ENCODE measurements around the gene PRDM16.

Gene PRDM16

DNA sequence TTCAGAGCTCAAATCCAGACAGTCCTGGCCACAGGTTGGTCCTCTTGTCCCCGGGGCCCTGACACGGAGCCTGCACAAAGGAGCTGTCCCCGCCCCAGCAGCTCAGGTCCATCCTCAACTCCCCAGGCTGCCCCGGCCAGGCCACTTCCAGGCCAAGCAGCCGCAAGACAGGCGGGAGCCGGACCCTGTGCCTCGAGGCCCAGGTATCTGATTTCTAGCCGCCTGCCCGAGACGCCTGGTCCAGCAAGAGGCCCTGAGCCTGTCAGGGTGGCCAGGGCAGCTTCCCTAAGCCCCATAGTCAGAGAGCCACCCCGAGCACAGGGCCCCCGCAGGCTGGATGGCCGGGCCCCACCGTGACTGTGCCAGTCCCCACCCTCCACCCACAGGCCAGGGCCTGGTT is 165.3 kb downstream of the PRDM16 start:
- CTCF ChIA-PET: interaction anchor here (0.6 kb wide), 1 partner anchor 279 kb away, joined by 5 read pairs; no protein-coding TSS in a partner anchor
- no peak for DNase-seq (ENCODE audit: low spot score)
- POLR2A ChIA-PET (ENCODE audit: low non-redundant PET): no interaction called here
- TF ChIP-seq, protein P1, sequence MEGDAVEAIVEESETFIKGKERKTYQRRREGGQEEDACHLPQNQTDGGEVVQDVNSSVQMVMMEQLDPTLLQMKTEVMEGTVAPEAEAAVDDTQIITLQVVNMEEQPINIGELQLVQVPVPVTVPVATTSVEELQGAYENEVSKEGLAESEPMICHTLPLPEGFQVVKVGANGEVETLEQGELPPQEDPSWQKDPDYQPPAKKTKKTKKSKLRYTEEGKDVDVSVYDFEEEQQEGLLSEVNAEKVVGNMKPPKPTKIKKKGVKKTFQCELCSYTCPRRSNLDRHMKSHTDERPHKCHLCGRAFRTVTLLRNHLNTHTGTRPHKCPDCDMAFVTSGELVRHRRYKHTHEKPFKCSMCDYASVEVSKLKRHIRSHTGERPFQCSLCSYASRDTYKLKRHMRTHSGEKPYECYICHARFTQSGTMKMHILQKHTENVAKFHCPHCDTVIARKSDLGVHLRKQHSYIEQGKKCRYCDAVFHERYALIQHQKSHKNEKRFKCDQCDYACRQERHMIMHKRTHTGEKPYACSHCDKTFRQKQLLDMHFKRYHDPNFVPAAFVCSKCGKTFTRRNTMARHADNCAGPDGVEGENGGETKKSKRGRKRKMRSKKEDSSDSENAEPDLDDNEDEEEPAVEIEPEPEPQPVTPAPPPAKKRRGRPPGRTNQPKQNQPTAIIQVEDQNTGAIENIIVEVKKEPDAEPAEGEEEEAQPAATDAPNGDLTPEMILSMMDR (conservative IDR thresholded peaks at IDR 0.05; ENCODE audit: low read depth): no peak
- no peak overlapping the region for H3K27ac ChIP-seq

DNA sequence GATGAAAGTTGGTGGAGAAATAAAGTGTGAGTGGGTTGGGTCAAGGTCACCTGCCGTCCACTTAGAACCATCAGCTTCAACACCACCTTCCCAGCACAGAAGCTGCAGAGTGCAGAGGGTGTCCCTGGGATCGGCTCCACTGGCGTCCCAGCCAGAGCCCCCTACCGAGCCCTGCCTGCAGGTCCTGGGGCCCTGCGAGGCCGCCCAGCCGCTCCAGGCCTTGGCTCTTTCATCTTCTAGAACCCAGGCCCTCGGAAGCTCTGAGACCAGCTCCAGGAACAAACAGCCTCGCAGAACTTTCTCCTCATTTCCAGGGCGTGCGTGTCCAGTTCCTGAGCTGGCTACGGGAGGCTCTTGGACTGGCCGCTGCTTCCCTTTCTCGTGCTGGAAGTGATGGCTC is 166.0 kb downstream of the PRDM16 start:
- DNase-seq (ENCODE audit: low spot score): no peak
- ChIA-PET POLR2A (ENCODE audit: low non-redundant PET) (no interaction called here), CTCF (no interaction called here)
- TF ChIP-seq, protein P1 (conservative IDR thresholded peaks at IDR 0.05; ENCODE audit: low read depth): no peak
- H3K27ac ChIP-seq: no peak overlapping the region

DNA sequence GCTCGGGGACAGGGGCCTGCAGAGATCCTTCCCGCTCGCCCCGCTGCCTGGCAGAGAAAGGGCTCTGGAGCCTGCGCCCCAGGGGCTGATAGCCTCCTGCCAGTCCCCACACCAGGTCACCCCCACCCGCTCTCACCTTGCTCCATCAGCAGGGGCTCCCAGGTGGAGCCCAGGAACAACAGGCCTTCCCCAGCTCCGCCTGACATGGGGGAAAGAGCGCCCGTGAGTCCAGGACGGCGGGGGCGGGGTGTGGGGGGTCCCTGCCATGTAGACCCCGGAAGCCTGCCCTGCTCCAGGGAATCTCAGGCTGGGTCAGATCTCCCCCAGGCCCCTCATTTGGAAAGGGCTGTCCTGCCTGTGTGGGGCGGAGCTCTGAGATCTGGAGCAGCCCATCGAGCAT is 166.5 kb downstream of the PRDM16 start:
- no peak overlapping the region for H3K27ac ChIP-seq
- TF ChIP-seq, protein P1 (conservative IDR thresholded peaks at IDR 0.05; ENCODE audit: low read depth): no peak
- ChIA-PET POLR2A (ENCODE audit: low non-redundant PET) (no interaction called here), CTCF (no interaction called here)
- no peak for DNase-seq (ENCODE audit: low spot score)

DNA sequence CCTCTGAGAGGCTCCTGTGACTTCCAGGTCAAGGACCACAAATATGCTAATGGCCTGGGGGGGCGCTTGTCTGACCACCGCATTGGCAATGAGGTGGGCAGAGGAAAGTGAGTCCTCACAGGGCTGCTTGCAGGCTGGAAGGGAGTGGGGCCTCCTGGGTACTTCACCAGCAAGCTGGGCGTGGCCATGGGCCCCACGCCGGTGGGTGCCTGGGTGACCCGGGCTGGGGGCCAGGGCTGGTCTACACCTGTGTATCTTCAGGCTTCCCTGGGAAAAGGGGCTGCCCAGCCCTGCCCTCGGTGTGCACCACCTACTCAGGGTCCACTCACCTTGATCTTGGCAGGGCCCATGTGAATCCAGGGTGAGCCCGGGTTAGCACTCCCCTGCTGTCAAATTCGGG is 167.4 kb downstream of the PRDM16 start:
- no peak for DNase-seq (ENCODE audit: low spot score)
- TF ChIP-seq, protein P1 (conservative IDR thresholded peaks at IDR 0.05; ENCODE audit: low read depth): no peak
- CTCF ChIA-PET: no interaction called here
- no peak overlapping the region for H3K27ac ChIP-seq
- POLR2A ChIA-PET (ENCODE audit: low non-redundant PET): no interaction called here

DNA sequence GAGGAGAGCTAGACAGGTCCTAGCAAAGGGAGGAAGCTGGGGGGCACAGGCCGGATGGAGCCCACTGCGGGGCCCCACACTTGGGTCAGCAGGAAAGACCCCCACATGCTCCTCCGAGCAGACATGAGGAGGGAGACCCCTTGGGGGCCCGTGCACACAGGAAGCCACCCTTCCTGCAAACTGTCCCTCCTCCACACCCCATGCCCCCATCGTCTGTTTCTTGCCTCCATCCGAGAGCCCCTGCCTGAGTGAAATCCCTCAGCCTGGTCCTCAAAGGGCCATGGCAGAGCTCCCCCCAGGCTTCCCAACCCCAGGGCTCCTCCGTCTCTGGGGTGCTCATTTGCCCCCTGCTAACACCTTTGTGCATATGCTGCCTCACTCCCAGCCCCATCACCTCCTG is 168.0 kb downstream of the PRDM16 start:
- no peak overlapping the region for H3K27ac ChIP-seq
- ChIA-PET POLR2A (ENCODE audit: low non-redundant PET) (no interaction called here), CTCF (no interaction called here)
- TF ChIP-seq, protein P1 (conservative IDR thresholded peaks at IDR 0.05; ENCODE audit: low read depth): no peak
- DNase-seq (ENCODE audit: low spot score): no peak

DNA sequence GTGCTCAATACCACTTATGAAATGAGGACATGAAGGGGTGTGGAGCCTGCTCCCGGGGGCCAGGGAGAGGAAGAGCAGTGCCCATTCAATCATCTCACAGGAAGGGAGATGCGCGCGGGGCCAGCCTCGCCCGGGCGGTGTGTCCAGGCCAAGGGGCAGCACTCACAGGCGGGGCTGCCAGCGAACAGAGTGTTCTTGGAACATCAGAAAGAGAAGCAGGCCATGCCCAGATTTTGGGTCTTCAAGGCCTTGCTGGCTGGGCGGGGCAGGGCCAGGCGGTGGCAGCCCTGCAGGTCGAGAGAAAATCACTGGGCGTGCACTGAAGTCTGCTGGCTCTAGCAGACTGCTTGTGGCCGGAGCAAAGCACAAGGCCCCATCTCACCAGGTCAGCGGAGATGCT is 168.6 kb downstream of the PRDM16 start:
- H3K27ac ChIP-seq: no peak overlapping the region
- TF ChIP-seq, protein P1 (conservative IDR thresholded peaks at IDR 0.05; ENCODE audit: low read depth): no peak
- ChIA-PET CTCF (no interaction called here), POLR2A (ENCODE audit: low non-redundant PET) (no interaction called here)
- no peak for DNase-seq (ENCODE audit: low spot score)
